Prostate gland (tissue), 2 donors: ENCODE data around the gene ALDH3A1. TPM values are rescaled to one million over a fixed set of nuclear protein-coding genes. Genes with fewer than 3 reads are reported as not detected.

ENCODE experiments used
- DNase-seq: peaks from one replicate; pipeline ENCODE4 v3.0.0-alpha.2; 2019; ENCODE audit warnings: low spot score
- H3K27ac ChIP-seq, 2 donors: fragments of 200-600 bp; sonication (generic); 2 replicates each; pipeline ENCODE4 v1.5.1; 2017 to 2019
- H3K27me3 ChIP-seq: fragments of 200-600 bp; sonication (generic); replicated peaks from 2 replicates; pipeline ENCODE4 v1.5.1; 2019; ENCODE audit not compliant: insufficient read depth
- H3K36me3 ChIP-seq, 2 donors: fragments of 200-600 bp; sonication (generic); 1 replicate in 1 of 2; 2 replicates in 1 of 2; pipeline versions ENCODE4 v1.5.1 to v1.8.1; 2017 to 2019
- H3K4me1 ChIP-seq: fragments of 200-600 bp; sonication (generic); replicated peaks from 2 replicates; pipeline ENCODE4 v1.5.1; 2019
- H3K4me3 ChIP-seq, 2 donors: fragments of 200-600 bp; sonication (generic); 2 replicates each; pipeline ENCODE4 v1.5.1; 2017 to 2019
- H3K9me3 ChIP-seq: fragments of 200-600 bp; sonication (generic); 2 replicates; pipeline ENCODE4 v1.5.1; 2017
- POLR2A ChIP-seq: fragments of 450-650 bp; IDR thresholded peaks from one replicate; pipeline ENCODE4 v1.6.1; 2016; ENCODE audit warnings: antibody characterized with exemption, mild to moderate bottlenecking
- POLR2AphosphoS5 ChIP-seq: sonication (generic); formaldehyde crosslinking; IDR thresholded peaks from one replicate; pipeline ENCODE4 v1.6.1; 2017; ENCODE audit warnings: antibody characterized with exemption
- WGBS: methylation state at CpG from one replicate; pipeline ENCODE4 v1.1.5; 2018; 5-methylcytosine and 5-hydroxymethylcytosine counted together
- intact Hi-C: fragments of 100-400 bp; cut with DNase I; formaldehyde crosslinking; loops from one replicate; pipeline ENCODE4 v1.14.2; 2022
- total RNA-seq, 2 donors: library from RNA; depleted of rRNA; stranded (reverse); fragments of >200 nt; gene quantifications; one replicate each; pipeline ENCODE4 v1.1.0, GENCODE V29; 2016
- TF ChIP-seq, protein P1 (sequence below), 4 experiments: fragments of 200-600 bp in 2 of 4; fragments of 450-650 bp in 2 of 4; sonication (generic) in 2 of 4; IDR thresholded peaks; 1 replicate in 3 of 4; 2 replicates in 1 of 4; pipeline ENCODE4 v1.5.1; 2016 to 2019; ENCODE audit warnings: antibody characterized with exemption in 4 of 4, mild to moderate bottlenecking in 2 of 4, moderate library complexity in 2 of 4

Gene ALDH3A1
- total RNA-seq, 2 donors from 2014 or later, result 2.1 to 12.8 TPM

DNA sequence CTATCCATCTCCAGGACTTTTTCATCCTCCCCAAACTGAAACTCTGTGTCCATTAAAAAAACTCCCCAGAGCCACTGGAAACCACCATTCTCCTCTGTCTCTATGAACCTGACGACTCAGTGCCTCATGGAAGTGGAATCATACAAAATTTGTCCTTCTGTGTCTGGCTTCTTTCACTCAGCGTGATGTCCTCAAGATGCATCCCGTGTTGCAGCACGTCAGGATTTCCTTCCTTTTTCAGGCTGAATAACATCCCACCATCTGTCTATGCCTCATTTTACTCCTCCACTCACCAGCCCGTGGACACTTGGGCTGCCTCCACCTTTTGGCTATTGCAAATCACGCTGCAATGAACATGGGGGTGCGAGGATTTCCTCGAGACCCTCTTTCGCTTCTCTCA is 12.6 kb upstream of the ALDH3A1 start:
- intact Hi-C loops, result loop anchor here (5.0 kb wide), 2 partner anchors 113 to 398 kb away; partner anchors contain the start of genes ALDH3A2 and B9D1
- Histone ChIP-seq H3K27ac (no peak overlapping the region), H3K27me3 (no peaks in the 10 kb centered on the region), H3K4me1 (no peaks in the 10 kb centered on the region), H3K4me3 (no peak overlapping the region), H3K36me3 (no peaks in the 10 kb centered on the region), H3K9me3 (no peaks in the 10 kb centered on the region)
- 81% methylated on average over 9 of the region's 9 CpGs for WGBS
- no peak for DNase-seq
- TF ChIP-seq, protein P1, sequence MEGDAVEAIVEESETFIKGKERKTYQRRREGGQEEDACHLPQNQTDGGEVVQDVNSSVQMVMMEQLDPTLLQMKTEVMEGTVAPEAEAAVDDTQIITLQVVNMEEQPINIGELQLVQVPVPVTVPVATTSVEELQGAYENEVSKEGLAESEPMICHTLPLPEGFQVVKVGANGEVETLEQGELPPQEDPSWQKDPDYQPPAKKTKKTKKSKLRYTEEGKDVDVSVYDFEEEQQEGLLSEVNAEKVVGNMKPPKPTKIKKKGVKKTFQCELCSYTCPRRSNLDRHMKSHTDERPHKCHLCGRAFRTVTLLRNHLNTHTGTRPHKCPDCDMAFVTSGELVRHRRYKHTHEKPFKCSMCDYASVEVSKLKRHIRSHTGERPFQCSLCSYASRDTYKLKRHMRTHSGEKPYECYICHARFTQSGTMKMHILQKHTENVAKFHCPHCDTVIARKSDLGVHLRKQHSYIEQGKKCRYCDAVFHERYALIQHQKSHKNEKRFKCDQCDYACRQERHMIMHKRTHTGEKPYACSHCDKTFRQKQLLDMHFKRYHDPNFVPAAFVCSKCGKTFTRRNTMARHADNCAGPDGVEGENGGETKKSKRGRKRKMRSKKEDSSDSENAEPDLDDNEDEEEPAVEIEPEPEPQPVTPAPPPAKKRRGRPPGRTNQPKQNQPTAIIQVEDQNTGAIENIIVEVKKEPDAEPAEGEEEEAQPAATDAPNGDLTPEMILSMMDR (IDR thresholded peaks at IDR 0.05), result no peak
- TF ChIP-seq POLR2AphosphoS5, result no peak
- TF ChIP-seq POLR2A, result no peak

DNA sequence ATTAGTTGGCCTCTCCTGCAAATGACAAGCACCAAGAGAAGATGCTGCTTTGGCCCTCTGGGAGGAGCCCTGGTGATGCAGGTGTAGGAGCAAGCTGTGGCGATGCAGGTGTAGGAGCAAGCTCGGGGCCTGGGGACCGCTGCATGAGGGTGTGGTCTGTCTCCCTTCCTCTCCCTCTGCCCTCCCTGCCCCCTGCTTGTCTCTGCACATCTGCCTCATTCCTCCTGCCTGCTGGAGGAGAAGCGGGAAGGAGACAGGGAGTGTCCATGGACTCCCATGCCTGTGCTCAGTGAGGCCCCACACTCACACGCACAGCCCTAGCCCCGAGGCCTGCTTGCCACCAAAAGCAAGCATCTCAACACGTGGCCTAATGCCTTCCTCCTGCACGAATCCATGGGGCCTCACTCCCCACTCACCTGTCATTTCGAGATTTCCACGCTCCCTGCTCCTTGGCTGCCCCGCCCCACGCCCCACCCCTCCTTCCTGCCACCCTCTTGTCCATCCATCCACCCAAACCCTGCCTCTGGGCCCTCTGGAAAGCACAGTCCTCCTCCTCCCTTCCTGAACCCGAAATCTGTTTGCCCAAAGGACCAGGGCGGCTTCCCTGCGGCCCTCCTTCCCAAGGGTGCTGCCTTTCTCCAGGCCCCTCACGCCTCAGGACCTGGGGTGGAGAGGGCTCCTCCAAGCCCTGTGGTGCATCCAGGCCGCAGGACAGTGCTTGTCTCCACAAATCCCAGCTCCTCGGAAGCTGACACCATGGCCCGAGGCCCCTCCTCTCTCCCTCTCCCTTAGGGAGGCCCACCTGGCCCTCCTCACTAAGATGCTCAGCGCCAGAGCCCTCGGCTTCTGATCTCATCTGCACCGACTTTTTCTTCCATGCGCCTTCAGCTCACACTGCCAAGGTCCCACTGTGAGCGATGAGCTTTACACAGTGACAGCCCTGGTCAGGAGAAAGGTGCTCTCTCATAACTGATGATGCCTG is 11.8 kb upstream of the ALDH3A1 start:
- no peak overlapping the region for H3K27ac ChIP-seq
- no peaks in the 10 kb centered on the region for H3K27me3 ChIP-seq
- 81% methylated on average over 24 of the region's 24 CpGs for WGBS
- no peak for DNase-seq
- H3K4me3 ChIP-seq, result no peak overlapping the region
- TF ChIP-seq, protein P1 (IDR thresholded peaks at IDR 0.05), result no peak
- TF ChIP-seq POLR2A, result no peak
- no peak for TF ChIP-seq POLR2AphosphoS5
- H3K9me3 ChIP-seq, result no peaks in the 10 kb centered on the region
- no peaks in the 10 kb centered on the region for H3K36me3 ChIP-seq
- H3K4me1 ChIP-seq, result no peaks in the 10 kb centered on the region
- intact Hi-C loops, result loop anchor here (5.0 kb wide), 2 partner anchors 113 to 398 kb away; partner anchors contain the start of genes ALDH3A2 and B9D1

DNA sequence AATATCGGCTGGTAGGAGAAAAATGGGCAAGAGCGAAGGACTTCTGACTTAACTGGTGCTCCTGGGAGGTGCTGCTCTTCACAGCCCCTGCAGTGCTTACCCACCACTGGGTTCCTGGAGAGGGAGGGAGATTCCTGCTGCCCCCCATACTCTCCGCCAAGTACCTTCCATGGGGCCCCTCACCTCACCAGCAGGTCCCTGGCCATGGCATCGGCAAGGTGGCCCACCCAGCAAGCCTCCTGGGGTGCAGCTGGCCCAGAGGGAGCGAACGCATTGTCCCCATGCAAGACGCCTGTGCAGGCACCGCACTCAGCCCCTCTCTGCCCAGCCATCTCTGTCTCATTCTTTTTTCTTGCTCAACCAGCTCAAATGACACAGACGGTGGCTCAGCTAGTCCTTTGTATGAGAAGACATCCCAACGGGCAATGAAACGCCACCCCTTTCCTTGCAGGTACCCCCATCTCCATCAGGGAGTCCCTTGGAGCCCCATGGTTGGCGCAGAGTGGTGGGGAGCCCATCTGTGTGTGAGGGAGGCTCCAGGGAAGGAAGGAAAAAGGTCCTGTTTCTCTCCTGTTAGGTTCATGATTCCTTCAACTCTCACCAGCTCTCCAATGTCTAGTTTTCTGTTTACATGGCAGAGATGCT is 9.6 kb upstream of the ALDH3A1 start:
- Histone ChIP-seq H3K27me3 (no peaks in the 10 kb centered on the region), H3K4me3 (no peak overlapping the region), H3K27ac (no peak overlapping the region), H3K4me1 (no peaks in the 10 kb centered on the region), H3K36me3 (no peaks in the 10 kb centered on the region), H3K9me3 (no peaks in the 10 kb centered on the region)
- no peak for DNase-seq
- intact Hi-C loops, result no loop called here
- 96% methylated on average over 12 of the region's 12 CpGs for WGBS
- TF ChIP-seq POLR2AphosphoS5, result no peak
- no peak for TF ChIP-seq POLR2A
- TF ChIP-seq, protein P1 (IDR thresholded peaks at IDR 0.05), result no peak

DNA sequence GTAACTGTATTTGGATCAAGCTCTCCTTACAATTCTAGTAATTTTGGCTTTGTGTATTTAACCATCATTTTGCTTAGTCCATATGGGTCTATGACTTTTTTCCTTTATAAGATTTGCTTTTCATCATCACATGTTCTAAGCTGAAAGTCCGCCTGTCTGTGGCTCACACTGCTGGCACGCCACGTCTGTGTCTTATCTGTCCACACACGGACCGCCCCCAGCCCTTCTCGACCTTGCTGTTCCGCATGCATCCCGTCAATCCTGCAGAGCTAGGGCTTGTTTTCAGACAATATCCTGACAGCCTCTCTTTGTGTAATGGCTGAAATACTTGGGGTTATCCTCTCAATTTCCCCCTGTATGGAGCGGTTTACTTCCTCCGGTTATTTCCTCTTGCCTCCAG is 8.4 kb upstream of the ALDH3A1 start:
- Histone ChIP-seq H3K4me3 (no peak overlapping the region), H3K27me3 (no peaks in the 10 kb centered on the region), H3K4me1 (no peaks in the 10 kb centered on the region), H3K27ac (no peak overlapping the region), H3K36me3 (no peaks in the 10 kb centered on the region), H3K9me3 (no peaks in the 10 kb centered on the region)
- 82% methylated on average over 10 of the region's 10 CpGs for WGBS
- intact Hi-C loops, result no loop called here
- TF ChIP-seq, protein P1 (IDR thresholded peaks at IDR 0.05), result no peak
- TF ChIP-seq POLR2A, result no peak
- TF ChIP-seq POLR2AphosphoS5, result no peak
- no peak for DNase-seq
